ENCODE data around the gene TRNP1.

DNA sequence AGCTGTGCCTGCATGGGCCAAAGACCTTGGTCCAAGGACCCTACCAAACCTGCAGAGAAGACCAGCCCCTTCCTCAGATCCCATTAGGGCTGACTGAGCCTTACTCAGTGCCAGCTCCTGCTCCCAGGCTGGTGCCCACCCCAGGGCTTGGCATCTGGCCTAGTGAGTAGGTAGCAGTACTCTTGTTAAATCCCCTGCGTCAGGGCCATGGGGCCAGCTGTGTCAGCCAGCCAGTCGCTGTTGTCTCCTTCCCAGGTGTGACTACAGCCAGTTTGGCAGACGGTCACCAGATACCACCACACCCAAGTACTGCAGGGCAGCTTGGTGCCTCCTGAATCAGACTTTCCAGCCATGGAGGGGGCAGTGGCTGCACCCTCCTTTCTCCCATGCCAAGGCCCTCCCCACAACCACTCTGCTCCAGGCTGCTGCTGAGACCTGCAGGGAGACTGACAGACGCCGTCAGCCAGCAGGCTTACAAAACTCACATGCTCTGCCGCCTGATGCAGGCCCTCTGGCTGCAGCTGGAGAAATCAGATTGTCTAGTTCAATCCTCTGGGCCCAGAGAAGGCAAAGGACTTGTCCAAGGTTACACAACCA lies 16.2 kb downstream of the TRNP1 start:
- TF ChIP-seq, protein P1, sequence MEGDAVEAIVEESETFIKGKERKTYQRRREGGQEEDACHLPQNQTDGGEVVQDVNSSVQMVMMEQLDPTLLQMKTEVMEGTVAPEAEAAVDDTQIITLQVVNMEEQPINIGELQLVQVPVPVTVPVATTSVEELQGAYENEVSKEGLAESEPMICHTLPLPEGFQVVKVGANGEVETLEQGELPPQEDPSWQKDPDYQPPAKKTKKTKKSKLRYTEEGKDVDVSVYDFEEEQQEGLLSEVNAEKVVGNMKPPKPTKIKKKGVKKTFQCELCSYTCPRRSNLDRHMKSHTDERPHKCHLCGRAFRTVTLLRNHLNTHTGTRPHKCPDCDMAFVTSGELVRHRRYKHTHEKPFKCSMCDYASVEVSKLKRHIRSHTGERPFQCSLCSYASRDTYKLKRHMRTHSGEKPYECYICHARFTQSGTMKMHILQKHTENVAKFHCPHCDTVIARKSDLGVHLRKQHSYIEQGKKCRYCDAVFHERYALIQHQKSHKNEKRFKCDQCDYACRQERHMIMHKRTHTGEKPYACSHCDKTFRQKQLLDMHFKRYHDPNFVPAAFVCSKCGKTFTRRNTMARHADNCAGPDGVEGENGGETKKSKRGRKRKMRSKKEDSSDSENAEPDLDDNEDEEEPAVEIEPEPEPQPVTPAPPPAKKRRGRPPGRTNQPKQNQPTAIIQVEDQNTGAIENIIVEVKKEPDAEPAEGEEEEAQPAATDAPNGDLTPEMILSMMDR (conservative IDR thresholded peaks at IDR 0.05; ENCODE audit: low read length): no peak
- no peak for TF ChIP-seq EZH2phosphoT487 (IDR thresholded peaks at IDR 0.05; ENCODE audit: borderline replicate concordance, low read depth, low read length)

All from OCI-LY7 (cell line).